Activated CD8-positive, alpha-beta memory T cell treated with anti-CD3 and anti-CD28 coated beads, Interleukin-2, amount 50 U/mL, for 1 hour (primary cell): Measurements from ENCODE around the gene PHKG1.
"Not testable (repeated sequence)": the region's sequence is repeated elsewhere in the genome, so short reads cannot be mapped to it uniquely, and the experiment has no call there.

ENCODE experiments used
- DNase-seq: peaks from one replicate; pipeline ENCODE4 v3.0.0-alpha.2; 2020; ENCODE audit errors: extremely low read depth

Gene PHKG1

DNA sequence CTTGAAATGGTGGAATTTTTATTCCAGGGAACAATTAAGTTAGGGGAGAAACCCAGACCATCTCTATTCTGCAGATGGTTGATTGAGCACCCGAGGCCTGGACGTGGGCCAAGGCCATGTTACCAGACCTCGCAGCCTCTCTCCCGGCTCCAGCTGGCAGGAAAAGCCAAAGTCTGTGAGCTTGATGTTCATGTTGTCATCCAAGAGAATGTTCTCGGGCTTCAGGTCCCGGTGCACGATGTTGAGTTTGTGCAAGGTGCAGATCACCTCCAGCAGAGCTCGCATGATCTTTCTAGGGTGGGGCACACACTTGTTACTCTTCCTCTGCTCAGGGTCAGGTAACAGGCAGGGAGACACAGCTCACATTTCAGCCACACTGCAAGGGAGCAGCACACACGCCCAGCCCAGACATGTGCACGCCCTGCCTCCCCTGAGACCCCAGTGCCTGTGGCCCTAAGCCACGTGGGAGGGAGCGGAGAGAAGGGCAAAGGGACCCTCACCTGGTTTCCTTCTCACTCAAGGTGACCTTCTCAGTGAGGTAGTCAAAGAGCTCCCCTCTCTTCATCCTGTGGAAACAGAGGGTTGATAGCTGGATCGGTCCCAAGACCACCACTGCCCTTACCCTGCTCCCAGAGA is 9.5 kb downstream of the PHKG1 start:
- no peak for DNase-seq

DNA sequence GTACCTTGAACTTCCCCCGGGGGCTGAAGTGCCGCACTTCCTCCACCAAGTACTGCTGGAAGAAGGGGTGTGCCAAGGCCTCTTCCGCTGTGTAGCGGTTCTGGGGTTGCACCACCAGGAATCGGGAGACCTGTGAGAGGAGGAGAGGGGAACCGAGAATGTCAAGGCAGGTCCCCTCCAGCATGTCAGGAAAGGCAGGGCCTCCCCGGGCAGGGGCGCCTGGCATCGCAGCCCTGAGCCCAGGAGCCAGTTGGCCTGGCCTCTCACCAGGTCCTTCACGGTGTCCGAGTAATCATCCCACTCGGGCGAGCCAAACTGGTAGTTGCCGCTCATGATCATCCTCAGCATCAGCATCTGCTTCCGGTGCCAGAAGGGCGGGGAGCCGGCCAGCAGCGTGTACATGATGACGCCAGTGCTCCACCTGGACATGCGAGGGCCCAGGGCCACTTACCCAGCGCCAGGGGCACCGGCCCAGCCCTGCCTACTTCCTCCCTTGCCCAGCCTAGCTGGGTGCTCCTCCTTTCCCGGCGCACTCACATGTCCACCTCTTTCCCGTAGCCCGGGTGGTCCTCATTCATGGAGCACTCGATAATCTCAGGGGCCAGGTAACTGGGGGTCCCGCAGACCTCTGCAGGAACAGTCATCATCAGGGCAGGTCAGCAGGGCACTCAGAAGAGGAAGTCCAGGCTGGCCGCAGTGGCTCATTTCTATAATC is 11.0 kb downstream of the PHKG1 start:
- DNase-seq: no peak

DNA sequence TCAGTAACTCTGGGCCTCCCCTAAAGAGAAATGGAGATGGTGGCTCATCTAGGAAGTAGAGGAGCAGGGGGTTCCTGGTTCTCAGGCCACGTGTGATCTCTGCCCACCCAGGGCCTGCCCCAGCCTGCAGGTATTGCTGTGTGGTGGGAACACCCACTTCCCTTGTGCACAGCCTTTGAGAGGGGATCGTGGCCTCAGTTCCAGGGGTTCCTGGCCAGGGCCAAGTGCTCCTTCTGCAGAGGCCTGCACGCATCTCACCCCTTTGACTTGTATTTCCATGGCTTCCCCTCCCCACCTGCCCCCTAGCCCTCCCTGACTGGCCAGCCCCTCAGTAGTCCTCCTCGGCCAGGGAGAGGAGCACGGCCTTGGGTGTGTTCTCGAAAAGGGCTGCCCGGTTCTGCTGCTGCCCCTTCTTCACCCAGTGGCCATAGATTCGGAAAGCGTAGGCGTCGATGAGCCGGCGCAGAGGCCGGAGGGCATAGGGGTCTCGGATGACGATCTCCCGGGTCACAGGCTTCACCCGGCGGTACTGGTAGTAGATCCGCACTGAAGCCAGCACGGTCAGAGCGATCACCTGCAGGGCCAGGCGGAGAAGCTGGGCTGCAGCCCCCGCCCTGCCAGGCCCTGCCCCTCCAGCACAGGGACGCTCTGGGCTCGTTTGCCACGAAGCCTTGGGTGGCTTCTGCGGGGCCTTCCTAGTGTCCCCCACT is 11.9 kb downstream of the PHKG1 start:
- DNase-seq: not testable (repeated sequence)

DNA sequence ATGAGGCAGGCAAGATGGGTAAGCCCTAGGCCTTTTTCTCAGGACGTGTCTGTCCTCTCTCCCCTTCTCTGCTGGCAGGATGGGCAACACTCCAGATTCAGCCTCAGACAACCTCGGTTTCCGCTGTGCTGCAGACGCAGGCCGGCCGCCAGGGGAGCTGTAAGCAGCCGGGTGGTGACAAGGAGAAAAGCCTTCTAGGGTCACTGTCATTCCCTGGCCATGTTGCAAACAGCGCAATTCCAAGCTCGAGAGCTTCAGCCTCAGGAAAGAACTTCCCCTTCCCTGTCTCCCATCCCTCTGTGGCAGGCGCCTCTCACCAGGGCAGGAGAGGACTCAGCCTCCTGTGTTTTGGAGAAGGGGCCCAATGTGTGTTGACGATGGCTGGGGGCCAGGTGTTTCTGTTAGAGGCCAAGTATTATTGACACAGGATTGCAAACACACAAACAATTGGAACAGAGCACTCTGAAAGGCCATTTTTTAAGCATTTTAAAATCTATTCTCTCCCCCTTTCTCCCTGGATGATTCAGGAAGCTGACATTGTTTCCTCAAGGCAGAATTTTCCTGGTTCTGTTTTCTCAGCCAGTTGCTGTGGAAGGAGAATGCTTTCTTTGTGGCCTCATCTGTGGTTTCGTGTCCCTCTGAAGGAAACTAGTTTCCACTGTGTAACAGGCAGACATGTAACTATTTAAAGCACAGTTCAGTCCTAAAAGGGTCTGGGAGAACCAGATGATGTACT is 13.1 kb downstream of the PHKG1 start:
- DNase-seq: no peak

DNA sequence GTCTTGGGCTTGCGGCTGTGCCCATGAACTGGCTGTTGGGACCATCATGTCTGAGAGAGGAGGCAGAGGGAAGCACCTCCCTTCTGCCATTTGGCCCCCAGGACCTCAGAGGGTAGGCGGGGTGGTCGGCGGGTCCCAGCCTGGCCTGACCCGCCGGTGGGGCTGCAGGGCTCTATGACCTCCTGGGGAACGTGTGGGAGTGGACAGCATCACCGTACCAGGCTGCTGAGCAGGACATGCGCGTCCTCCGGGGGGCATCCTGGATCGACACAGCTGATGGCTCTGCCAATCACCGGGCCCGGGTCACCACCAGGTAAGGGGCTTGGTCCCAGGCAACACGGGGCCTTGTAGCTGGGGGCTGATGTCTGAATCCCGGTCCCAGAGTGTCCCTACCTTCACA is 14.6 kb downstream of the PHKG1 start:
- no peak for DNase-seq

DNA sequence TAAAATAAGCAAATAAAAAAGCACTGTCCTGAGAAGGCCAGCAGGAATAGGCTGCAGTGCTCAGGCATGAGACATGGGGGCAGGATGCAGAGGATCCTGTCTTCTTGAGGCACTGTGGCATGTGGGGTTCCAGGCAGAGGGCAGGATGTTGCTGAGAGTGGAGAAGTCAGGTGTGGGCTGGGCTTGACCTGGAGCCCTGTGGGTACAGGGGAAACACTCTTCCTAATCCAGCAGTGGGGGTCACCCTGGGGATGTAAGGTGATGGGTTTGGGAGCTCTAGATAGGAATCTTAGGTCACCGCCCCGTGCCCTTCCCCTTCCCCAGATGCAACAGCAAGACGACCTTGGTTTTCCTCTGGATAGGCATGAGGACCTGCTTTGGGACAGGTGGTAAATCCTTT is 15.1 kb downstream of the PHKG1 start:
- no peak for DNase-seq

DNA sequence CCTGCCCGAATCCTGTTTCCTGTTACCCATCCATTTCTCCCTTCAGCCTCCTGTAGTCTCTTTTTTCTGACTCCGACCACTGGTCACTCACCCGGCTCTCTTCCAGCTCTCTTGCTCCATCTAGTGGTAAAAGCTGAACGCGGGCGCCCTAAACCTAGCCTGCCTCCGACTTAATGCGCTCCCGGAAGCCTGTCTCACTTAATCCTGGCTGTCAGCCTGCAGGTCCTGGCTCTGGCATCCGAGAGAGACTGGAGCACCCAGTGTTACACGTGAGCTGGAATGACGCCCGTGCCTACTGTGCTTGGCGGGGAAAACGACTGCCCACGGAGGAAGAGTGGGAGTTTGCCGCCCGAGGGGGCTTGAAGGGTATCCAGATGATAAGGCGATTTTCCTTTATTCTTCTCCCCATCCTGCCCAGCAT is 18.4 kb downstream of the PHKG1 start:
- peak; percentile 26 for DNase-seq

DNA sequence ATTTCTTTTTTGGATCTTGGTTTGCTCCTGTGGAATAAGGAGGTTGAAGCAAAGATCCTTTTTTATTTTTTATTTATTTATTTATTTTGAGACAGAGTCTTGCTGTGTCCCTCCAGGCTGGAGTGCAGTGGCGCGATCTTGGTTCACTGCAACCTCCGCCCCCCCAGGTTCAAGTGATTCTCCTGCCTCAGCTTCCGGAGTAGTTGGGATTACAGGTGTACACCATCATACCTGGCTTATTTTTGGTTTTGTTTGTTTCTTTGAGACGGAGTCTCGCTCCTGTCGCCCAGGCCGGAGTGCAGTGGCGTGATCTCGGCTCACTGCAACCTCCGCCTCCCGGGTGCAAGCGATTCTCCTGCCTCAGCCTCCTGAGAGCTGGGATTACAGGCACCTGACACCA is 26.4 kb downstream of the PHKG1 start:
- not testable (repeated sequence) for DNase-seq

DNA sequence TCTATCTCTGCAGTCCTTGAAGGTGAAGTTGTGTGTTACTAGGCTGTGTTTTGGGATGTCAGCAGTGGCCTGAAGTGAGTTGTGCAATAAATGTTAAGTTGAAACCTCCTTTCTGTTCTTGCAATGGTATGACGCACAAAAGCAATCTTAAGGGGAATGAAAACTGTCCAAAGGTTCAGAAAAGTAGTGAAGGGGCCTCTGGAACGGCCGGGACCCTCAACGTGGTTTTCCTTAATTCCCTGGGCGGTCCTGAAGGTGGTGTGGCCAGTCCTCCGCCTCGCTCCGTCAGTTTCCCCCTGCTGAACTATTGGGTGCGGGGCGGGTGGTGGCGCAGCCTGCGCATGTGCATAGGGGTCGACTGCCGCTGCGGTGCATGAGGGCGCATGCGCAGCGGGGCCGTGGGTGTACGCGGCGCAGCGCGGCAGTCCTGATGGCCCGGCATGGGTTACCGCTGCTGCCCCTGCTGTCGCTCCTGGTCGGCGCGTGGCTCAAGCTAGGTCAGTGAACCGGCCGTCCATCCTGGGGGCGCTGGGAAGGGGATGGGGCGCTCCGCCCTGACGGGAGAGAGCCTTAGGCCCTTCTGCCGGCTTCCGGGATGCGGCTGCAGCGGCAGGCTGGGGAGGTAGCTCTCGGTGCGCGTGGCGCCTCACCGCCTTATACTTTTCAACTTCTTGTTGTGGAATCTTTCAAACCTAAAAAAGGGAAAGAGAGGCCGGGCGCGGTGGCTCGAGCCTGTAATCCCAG is 28.7 kb downstream of the PHKG1 start, which contains the start of gene SUMF2:
TSS of gene SUMF2 (plus strand) at position 405 of the 744 bp plus-strand sequence. CDS start at position 431, 26 bp downstream.
- peak; percentile 71 for DNase-seq

DNA sequence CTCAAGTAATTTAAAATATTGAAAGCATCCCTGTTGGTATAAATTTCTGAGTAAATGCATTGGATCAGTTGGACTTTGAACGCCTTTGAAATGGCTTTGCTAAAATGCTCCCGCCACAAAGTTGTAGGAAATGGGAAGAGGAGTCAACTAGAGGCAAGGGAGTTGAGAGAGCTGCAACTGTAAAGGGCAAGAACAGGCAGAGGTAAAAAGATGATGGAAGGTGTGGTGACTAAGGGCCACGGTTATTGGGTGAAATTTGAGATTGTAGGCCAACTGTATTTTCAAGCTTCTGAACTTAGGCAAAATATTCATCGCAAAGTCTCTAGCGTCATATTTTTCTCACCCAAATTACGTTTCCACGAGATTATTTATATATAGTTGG is 29.3 kb downstream of the PHKG1 start:
- no peak for DNase-seq

DNA sequence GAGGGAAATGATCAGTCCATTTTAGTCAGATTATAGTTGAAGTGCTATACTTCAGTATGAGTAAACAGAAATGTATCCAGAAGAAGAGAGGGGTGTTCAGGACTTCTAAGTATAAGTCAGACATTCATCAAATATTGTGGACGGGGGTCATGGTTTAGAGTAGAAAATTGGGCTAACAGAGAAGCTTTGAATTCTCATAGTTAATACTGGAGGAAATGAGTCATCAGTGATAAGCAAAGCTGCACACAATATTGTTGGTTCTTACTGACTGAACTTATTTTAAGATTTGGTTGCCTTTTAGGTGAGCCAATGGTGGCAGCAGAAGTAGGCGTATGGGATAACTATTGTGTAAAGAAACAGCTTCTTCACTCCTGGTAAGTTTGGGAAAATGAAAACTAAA is 30.4 kb downstream of the PHKG1 start:
- no peak for DNase-seq

DNA sequence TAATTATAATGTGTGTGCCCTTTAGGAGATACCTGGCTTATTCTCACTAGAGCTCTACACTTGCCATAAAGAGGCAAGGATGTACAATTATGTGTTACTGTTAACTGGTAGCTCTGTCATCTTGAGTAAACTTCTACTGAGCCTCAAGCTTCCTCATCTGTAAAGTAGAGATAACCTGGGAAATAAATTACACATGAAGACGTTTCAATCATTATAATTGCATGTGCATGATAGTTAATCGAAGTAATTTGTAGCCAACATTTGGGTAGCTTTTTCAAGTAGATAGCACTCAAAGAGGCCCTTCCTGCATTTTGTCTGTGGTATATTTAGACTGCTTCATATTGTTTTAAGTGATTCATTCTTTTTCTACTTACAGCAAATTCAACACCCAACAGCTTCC is 38.8 kb downstream of the PHKG1 start:
- no peak for DNase-seq

DNA sequence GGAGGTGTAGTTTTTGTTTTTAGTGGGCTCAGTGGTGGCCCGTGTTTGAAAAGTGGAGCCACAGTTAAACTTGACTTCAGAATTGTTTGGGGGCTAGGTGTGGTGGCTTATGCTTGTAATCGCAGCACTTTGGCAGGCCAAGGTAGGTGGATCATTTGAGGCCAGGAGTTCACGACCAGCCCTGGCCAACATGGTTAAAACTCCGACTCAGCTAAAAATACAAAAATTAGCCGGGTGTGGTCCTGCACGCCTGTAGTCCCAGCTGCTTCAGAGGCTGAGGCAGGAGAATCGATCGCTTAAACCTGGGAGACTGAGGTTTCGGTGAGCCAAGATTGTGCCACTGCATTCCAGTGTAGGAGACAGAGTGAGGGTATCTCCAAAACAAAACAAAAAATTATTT is 39.4 kb downstream of the PHKG1 start:
- DNase-seq: no peak

DNA sequence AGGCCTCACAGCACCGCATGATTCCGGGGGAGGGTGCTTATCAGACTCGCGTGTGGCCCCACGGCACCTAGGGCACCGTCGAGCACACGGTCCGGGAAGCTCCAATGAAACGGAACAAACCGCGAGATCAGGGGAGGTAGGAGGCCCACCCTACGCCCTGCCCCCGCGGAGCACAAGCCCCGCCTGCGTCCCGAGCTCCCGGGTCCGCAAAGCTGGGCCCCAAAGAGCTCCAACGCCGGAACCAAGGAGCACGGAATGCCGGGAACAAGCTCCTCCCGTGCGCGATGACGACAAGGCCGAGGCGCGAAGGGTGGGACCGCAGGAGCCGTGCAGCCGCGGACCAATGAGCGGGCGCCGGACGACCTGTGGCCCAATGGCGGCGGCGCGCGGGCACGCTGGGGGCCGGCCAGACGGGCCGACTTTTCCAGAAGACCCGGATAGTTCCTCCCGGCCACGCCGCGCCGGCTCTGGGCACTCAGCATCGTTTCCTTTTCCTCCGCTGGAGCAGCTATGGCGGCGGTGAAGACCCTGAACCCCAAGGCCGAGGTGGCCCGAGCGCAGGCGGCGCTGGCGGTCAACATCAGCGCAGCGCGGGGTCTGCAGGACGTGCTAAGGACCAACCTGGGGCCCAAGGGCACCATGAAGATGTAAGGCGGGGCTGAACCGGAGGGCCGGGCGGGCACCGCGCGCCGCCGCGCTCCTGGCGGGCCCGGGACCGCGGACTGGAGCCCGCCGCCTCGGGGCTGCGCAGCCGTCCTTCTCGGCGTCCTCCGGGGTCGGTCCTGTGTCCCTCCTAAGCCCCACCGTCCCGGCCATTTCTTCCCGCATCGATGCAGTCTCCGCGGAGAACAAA is 41.2 kb downstream of the PHKG1 start, which contains the start of the genes CCT6A and PSPH:
TSS of gene CCT6A (plus strand) at position 427 of the 853 bp plus-strand sequence. CDS start at position 511, 84 bp downstream.
TSS of gene PSPH (minus strand) at position 106 of the 853 bp plus-strand sequence. CDS start 30,232 bp downstream, outside the sequence.
- DNase-seq: peak; percentile 77

DNA sequence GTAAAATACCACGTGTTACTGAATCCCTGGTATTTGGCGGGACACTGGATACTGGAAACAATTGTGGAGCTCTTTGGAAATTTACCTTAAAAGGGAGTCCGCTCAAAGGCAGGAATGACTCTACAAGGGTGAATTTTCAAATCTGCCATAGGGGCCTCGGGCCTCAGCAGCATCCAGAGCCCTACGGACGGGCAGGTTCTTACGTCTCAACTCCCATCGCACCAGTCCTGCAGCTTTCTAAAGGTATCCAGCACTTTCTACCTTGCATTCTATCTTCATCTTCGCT is 41.8 kb downstream of the PHKG1 start:
- no peak for DNase-seq

DNA sequence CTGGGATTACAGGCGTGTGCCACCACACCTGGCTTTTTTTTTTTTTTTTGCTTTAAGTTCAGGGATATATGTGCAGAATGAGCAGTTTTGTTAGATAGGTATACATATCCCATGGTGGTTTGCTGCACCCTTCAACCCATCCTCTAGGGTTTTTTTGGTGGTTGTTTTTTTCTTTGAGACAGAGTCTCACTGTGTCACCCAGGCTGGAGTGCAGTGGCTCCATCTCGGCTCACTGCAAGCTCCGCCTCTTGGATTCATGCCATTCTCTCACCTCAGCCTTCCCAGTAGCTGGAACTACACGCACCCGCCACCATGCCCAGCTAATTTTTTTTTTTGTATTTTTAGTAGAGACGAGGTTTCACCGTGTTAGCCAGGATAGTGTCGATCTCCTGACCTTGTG is 44.0 kb downstream of the PHKG1 start:
- DNase-seq: not testable (repeated sequence)

DNA sequence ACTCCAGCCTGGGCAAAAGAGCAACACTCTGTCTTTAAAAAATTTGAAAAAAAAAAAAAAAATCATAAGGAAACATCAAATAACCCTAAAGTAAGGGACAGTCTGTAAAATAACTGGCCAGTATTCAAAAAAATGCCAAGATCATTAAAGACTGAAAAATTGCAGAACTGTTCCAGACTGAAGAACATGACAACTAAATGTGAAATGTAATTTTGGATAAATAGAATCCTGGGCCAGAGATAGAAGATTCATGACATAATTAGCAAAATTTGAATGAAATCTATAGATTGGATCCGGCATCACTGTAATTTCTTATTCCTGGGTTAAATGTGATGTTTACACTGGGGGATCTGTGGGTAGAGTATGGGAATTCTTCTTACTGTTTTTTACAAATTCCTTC is 44.5 kb downstream of the PHKG1 start:
- DNase-seq: no peak

DNA sequence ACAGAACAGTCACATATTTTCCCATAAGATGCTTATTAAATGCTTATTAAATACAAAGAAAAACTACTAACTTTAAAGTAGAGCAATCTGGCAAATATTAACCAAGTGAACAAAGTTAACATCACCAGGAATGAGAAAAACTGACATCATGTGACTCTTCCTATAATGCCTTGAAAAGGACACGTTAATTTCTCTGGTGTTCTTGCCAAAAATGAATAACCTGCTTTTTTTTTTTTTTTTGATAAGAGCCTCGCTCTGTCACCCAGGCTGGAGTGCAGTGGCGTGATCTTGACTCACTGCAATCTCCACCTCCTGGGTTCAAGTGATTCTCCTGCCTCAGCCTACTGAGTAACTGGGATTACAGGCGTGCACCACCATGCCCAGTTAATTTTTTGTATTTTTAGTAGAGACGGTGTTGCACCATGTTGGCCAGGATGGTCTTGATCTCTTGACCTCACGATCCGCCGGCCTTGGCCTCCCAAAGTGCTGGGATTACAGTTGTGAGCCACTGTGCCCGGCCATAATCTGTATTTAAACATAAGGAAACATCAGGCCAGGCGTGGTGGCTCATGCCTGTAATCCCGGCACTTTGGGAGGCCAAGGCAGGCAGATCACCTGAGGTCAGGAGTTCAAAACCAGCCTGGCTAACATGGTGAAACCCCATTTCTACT is 45.2 kb downstream of the PHKG1 start:
- not testable (repeated sequence) for DNase-seq

DNA sequence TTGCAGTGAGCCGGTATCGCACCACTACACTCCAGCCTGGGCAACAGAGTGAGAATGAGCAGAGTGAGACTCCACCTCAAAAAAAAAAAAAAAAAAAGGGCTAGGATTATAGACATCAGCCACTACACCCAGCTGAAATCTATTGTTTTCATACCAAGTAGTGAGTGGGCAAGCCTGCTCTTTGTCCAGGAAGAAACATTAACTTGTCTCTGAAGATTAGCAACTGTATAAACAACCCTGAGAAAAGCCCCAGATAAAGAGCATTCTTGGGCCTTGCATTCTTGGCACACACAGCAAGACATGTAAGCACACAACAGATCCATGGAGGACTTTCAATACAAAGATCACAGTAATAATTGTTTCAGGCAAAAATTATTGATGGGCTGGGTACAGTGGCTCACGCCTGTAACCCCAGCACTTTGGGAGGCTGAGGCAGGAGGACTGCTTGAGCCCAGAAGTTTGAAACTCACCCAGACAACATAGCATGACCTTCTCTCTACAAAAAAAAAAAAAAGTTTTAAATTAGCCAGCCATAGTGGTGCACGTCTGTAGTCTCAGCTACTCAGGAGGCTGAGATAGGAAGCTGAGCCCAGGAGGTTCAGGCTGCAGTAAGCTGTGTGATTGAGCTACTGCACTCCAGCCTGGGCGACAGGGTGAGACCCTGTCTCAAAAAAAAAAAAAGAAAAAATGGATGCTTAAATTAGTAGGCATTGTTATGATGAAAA is 45.9 kb downstream of the PHKG1 start:
- no peak for DNase-seq
